ENCODE measurements around the gene TOMM34. TPM values are rescaled to one million over a fixed set of nuclear protein-coding genes. Genes with fewer than 3 reads are reported as not detected.

Gene TOMM34
- total RNA-seq, 1 experiment from 2014 or later: 42.3 TPM

GRCh38 chr20:44909872-44910689 is 50.1 kb downstream of the TOMM34 start, which contains the start of gene PABPC1L:
Gene PABPC1L, plus strand, starts transcription at chr20:44910060. Its CDS starts 84 bp downstream, at chr20:44910144.
- in situ Hi-C loops (cut with HindIII; ENCODE audit: low pct_unique_long_range_greater_than_20kb, low sequenced_read_pairs): no loop called here
- DNase-seq (ENCODE audit: low read depth): peak; percentile 72

GRCh38 chr20:44908987-44909871 is 51.0 kb downstream of the TOMM34 start:
- in situ Hi-C loops (cut with HindIII; ENCODE audit: low pct_unique_long_range_greater_than_20kb, low sequenced_read_pairs): no loop called here

GRCh38 chr20:44904377-44904776 is 55.8 kb downstream of the TOMM34 start:
- in situ Hi-C loops (cut with HindIII; ENCODE audit: low pct_unique_long_range_greater_than_20kb, low sequenced_read_pairs): no loop called here
- no peak for DNase-seq (ENCODE audit: low read depth)

More at GRCh38 chr20:44908987-44909871, 51.0 kb downstream of the TOMM34 start:
- no peak for DNase-seq (ENCODE audit: low read depth)

- DNase-seq (ENCODE audit: low read depth): peak; percentile 33
- in situ Hi-C loops (cut with HindIII; ENCODE audit: low pct_unique_long_range_greater_than_20kb, low sequenced_read_pairs): no loop called here
Measured at GRCh38 chr20:44901974-44902373, 58.2 kb downstream of the TOMM34 start.

GRCh38 chr20:44900231-44900854 is 59.9 kb downstream of the TOMM34 start:
- DNase-seq (ENCODE audit: low read depth): no peak
- in situ Hi-C loops (cut with HindIII; ENCODE audit: low pct_unique_long_range_greater_than_20kb, low sequenced_read_pairs): no loop called here

GRCh38 chr20:44897133-44897532 is 63.1 kb downstream of the TOMM34 start:
- in situ Hi-C loops (cut with HindIII; ENCODE audit: low pct_unique_long_range_greater_than_20kb, low sequenced_read_pairs): no loop called here

GRCh38 chr20:44896583-44896982 is 63.6 kb downstream of the TOMM34 start:
- in situ Hi-C loops (cut with HindIII; ENCODE audit: low pct_unique_long_range_greater_than_20kb, low sequenced_read_pairs): no loop called here
- no peak for DNase-seq (ENCODE audit: low read depth)

More at GRCh38 chr20:44897133-44897532, 63.1 kb downstream of the TOMM34 start:
- DNase-seq (ENCODE audit: low read depth): no peak

GRCh38 chr20:44894959-44895358 is 65.2 kb downstream of the TOMM34 start:
- DNase-seq (ENCODE audit: low read depth): no peak
- in situ Hi-C loops (cut with HindIII; ENCODE audit: low pct_unique_long_range_greater_than_20kb, low sequenced_read_pairs): no loop called here

Other genes starting within 250 kb of the TOMM34 start
- gene CCN5, start 245.0 kb downstream of the TOMM34 start, total RNA-seq (2014; rRNA removed; shearing (Covaris generic); ENCODE audit: low replicate concordance): 39.7 and 55.7 TPM in 2 replicates
- gene KCNK15, start 214.5 kb downstream of the TOMM34 start, total RNA-seq (2014; rRNA removed; shearing (Covaris generic); ENCODE audit: low replicate concordance): not detected in 2 replicates
- not detected in 2 replicates for gene RIMS4, start 149.9 kb downstream of the TOMM34 start, total RNA-seq (2014; rRNA removed; shearing (Covaris generic); ENCODE audit: low replicate concordance)
- gene YWHAB, start 74.7 kb downstream of the TOMM34 start, total RNA-seq (2014; rRNA removed; shearing (Covaris generic); ENCODE audit: low replicate concordance): 105 and 115 TPM in 2 replicates
- 6.1 and 10.3 TPM in 2 replicates for gene PABPC1L, start 50.3 kb downstream of the TOMM34 start, total RNA-seq (2014; rRNA removed; shearing (Covaris generic); ENCODE audit: low replicate concordance)
- 4.2 and 6.9 TPM in 2 replicates for gene STK4, start 6.1 kb upstream of the TOMM34 start, total RNA-seq (2014; rRNA removed; shearing (Covaris generic); ENCODE audit: low replicate concordance)
- not detected in 2 replicates for gene KCNS1, start 140.7 kb upstream of the TOMM34 start, total RNA-seq (2014; rRNA removed; shearing (Covaris generic); ENCODE audit: low replicate concordance)
- not detected in 2 replicates for gene WFDC5, start 154.8 kb upstream of the TOMM34 start, total RNA-seq (2014; rRNA removed; shearing (Covaris generic); ENCODE audit: low replicate concordance)
- not detected in 2 replicates for gene WFDC12, start 164.1 kb upstream of the TOMM34 start, total RNA-seq (2014; rRNA removed; shearing (Covaris generic); ENCODE audit: low replicate concordance)
- not detected in 2 replicates for gene PI3, start 214.5 kb upstream of the TOMM34 start, total RNA-seq (2014; rRNA removed; shearing (Covaris generic); ENCODE audit: low replicate concordance)
- gene SEMG1, start 246.6 kb upstream of the TOMM34 start, total RNA-seq (2014; rRNA removed; shearing (Covaris generic); ENCODE audit: low replicate concordance): not detected in 2 replicates